ENCODE measurements around the gene BTNL2.

DNA sequence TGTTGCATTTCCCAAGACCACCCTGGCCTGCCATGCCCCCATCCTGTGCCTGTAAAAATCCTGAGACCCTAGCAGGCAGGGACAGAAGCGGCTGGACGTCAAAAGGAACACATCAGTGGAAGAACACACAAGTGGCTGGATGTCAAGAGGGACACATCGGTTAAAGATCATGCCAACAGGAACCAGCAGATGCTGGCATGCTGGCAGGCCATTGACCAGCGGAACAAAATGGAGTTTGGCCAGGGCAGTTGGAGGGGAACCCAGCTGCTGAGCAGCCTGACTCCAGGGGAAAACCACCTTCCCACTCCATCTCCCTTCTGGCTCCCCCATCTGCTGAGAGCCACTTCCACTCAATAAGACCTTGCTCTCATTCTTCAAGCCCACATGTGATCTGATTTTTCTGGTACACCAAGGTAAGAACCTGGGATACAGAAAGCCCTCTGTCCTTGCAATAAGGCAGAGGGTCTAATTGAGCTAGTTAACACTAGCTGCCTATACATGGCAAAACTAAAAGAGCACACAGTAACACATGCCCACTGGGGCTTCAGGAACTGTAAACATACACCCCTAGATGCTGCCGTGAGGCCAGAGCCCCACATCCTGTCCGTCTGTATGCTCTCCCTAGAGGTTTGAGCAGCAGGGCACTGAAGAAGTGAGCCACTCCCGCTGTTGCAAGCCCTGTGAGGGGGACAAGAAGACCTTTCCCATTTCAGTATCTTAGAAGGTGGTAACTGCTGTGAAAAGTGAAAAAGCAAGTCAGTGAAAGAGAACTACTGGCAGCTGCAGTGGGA lies 31.0 kb downstream of the BTNL2 start:
- TF ChIP-seq CTCF (IDR thresholded peaks at IDR 0.05), result no peak
- no peak for TF ChIP-seq REST (IDR thresholded peaks at IDR 0.05; ENCODE audit: insufficient read depth in 1 of 2, low read depth in 2 of 2, low read length in 1 of 2)
